OCI-LY1 (cell line): ENCODE measurements around the gene NTF3.

ENCODE experiments used
- H2AFZ ChIP-seq: fragments of 200-600 bp; sonication (generic), shearing (Covaris generic); 2 replicates; pipeline ENCODE4 v1.6.0; 2014; ENCODE audit warnings: antibody characterized with exemption, mild to moderate bottlenecking, low read length
- H3F3A ChIP-seq: fragments of 200-600 bp; sonication (generic), shearing (Covaris generic); 2 replicates; pipeline ENCODE4 v1.6.0; 2014; ENCODE audit warnings: mild to moderate bottlenecking, antibody characterized with exemption, low read length, moderate library complexity; ENCODE audit not compliant: insufficient read depth
- H3K27ac ChIP-seq: fragments of 200-600 bp; sonication (generic); 2 replicates; pipeline ENCODE4 v1.5.1; 2014; ENCODE audit warnings: low read length, mixed run types, mild to moderate bottlenecking, low read depth; ENCODE audit not compliant: poor library complexity, severe bottlenecking
- H3K27me3 ChIP-seq: fragments of 200-600 bp; sonication (generic); 2 replicates; pipeline ENCODE4 v1.6.0; 2014; ENCODE audit warnings: antibody characterized with exemption, mild to moderate bottlenecking, low read length, moderate library complexity; ENCODE audit not compliant: insufficient read depth
- H3K36me3 ChIP-seq: fragments of 200-600 bp; sonication (generic); 2 replicates; pipeline ENCODE4 v1.6.1; 2014; ENCODE audit warnings: mild to moderate bottlenecking, antibody characterized with exemption, low read length, moderate library complexity, mixed read lengths; ENCODE audit not compliant: insufficient read depth
- H3K4me1 ChIP-seq: fragments of 200-600 bp; sonication (generic); 2 replicates; pipeline ENCODE4 v1.5.1; 2014; ENCODE audit warnings: mild to moderate bottlenecking, low read length, moderate library complexity; ENCODE audit not compliant: insufficient read depth, severe bottlenecking
- H3K4me2 ChIP-seq: fragments of 200-600 bp; sonication (generic), shearing (Covaris generic); 2 replicates; pipeline ENCODE4 v1.6.1; 2014; ENCODE audit warnings: low read length
- H3K4me3 ChIP-seq: fragments of 200-600 bp; sonication (generic); 2 replicates; pipeline ENCODE4 v1.5.1; 2014; ENCODE audit warnings: low read length, low read depth, mild to moderate bottlenecking, mixed read lengths; ENCODE audit not compliant: poor library complexity, severe bottlenecking
- H3K79me2 ChIP-seq: fragments of 200-600 bp; shearing (Covaris generic); 2 replicates; pipeline ENCODE4 v1.6.1; 2016; ENCODE audit warnings: mixed run types, low read length, mixed read lengths; ENCODE audit not compliant: insufficient read depth
- H3K9ac ChIP-seq: fragments of 200-600 bp; sonication (generic), shearing (Covaris generic); 2 replicates; pipeline ENCODE4 v1.6.1; 2014; ENCODE audit warnings: mild to moderate bottlenecking, low read length, mixed read lengths
- H3K9me2 ChIP-seq: fragments of 200-600 bp; sonication (generic), shearing (Covaris generic); 2 replicates; pipeline ENCODE4 v1.6.1; 2014; ENCODE audit warnings: low read depth, mild to moderate bottlenecking, low read length, mixed read lengths
- H3K9me3 ChIP-seq: fragments of 200-600 bp; shearing (Covaris generic); 2 replicates; pipeline ENCODE4 v1.6.1; 2014; ENCODE audit warnings: low read length, mixed read lengths
- H4K20me1 ChIP-seq: fragments of 200-600 bp; sonication (generic), shearing (Covaris generic); 2 replicates; pipeline ENCODE4 v1.6.0; 2016; ENCODE audit warnings: mild to moderate bottlenecking, low read length; ENCODE audit not compliant: insufficient read depth
- CTCF ChIP-seq: fragments of 200-600 bp; sonication (generic), shearing (Covaris generic); IDR thresholded peaks from 2 replicates; pipeline ENCODE4 v1.5.1; 2017; ENCODE audit warnings: mild to moderate bottlenecking, antibody characterized with exemption, low read length, moderate library complexity, mixed read lengths
- EZH2 ChIP-seq: fragments of 200-600 bp; sonication (generic), shearing (Covaris generic); IDR thresholded peaks from 2 replicates; pipeline ENCODE4 v1.8.0; 2017; ENCODE audit warnings: borderline replicate concordance, mixed run types, mild to moderate bottlenecking, antibody characterized with exemption, low read length, moderate library complexity, mixed read lengths

NTF3 gene

GRCh38 chr12:5441497-5442236 lies 9.8 kb downstream of the NTF3 start:
- Histone ChIP-seq H3K4me3 (no peak overlapping the region), H3K9me2 (no peaks in the 10 kb centered on the region), H3F3A (no peaks in the 10 kb centered on the region), H3K4me2 (no peak overlapping the region), H3K9me3 (no peaks in the 10 kb centered on the region), H4K20me1 (no peaks in the 10 kb centered on the region), H3K4me1 (no peaks in the 10 kb centered on the region), H3K27ac (no peak overlapping the region), H3K36me3 (no peaks in the 10 kb centered on the region), H3K79me2 (no peaks in the 10 kb centered on the region), H2AFZ (no peak overlapping the region), H3K27me3 (no peaks in the 10 kb centered on the region), H3K9ac (no peak overlapping the region)
- TF ChIP-seq EZH2 (no peak), CTCF (no peak)

GRCh38 chr12:5442251-5443006 lies 10.5 kb downstream of the NTF3 start:
- Histone ChIP-seq H3K9me3 (no peaks in the 10 kb centered on the region), H2AFZ (no peak overlapping the region), H4K20me1 (no peaks in the 10 kb centered on the region), H3F3A (no peaks in the 10 kb centered on the region), H3K9me2 (no peaks in the 10 kb centered on the region), H3K4me2 (no peak overlapping the region), H3K79me2 (no peaks in the 10 kb centered on the region), H3K9ac (no peak overlapping the region), H3K4me1 (no peaks in the 10 kb centered on the region), H3K36me3 (no peaks in the 10 kb centered on the region), H3K27me3 (no peaks in the 10 kb centered on the region), H3K4me3 (no peak overlapping the region), H3K27ac (no peak overlapping the region)
- TF ChIP-seq EZH2, result no peak
- TF ChIP-seq CTCF, result peak; percentile 45; the same call in 1 of the 2 replicates

GRCh38 chr12:5444520-5444919 lies 12.6 kb downstream of the NTF3 start:
- H3K79me2 ChIP-seq, result no peaks in the 10 kb centered on the region
- H3K9me3 ChIP-seq, result no peaks in the 10 kb centered on the region
- no peak overlapping the region for H3K4me3 ChIP-seq
- no peak for TF ChIP-seq CTCF
- TF ChIP-seq EZH2, result no peak
- H2AFZ ChIP-seq, result no peak overlapping the region
- no peaks in the 10 kb centered on the region for H3K36me3 ChIP-seq
- H3K9me2 ChIP-seq, result no peaks in the 10 kb centered on the region
- H3F3A ChIP-seq, result no peaks in the 10 kb centered on the region
- H4K20me1 ChIP-seq, result no peaks in the 10 kb centered on the region
- no peaks in the 10 kb centered on the region for H3K4me1 ChIP-seq
- H3K27ac ChIP-seq, result no peak overlapping the region
- H3K9ac ChIP-seq, result no peak overlapping the region
- H3K4me2 ChIP-seq, result no peak overlapping the region
- H3K27me3 ChIP-seq, result no peaks in the 10 kb centered on the region
